GM18909 (cell line): ENCODE results near the gene TTC34.

Experiments used
- ATAC-seq: cut with Tn5 transposase; IDR thresholded peaks from one replicate; pipeline ENCODE4 v1.9.1; 2021; ENCODE audit warnings: mild to moderate bottlenecking; ENCODE audit not compliant: unreplicated experiment, poor library complexity

Gene TTC34

GRCh38 chr1:2595812-2596529, 205.5 kb downstream of the TTC34 start:
- no peak for ATAC-seq

GRCh38 chr1:2595261-2595811, 206.2 kb downstream of the TTC34 start:
- ATAC-seq: no peak

GRCh38 chr1:2594641-2595131, 206.8 kb downstream of the TTC34 start:
- no peak for ATAC-seq

GRCh38 chr1:2594001-2594640, 207.4 kb downstream of the TTC34 start:
- no peak for ATAC-seq

DNA sequence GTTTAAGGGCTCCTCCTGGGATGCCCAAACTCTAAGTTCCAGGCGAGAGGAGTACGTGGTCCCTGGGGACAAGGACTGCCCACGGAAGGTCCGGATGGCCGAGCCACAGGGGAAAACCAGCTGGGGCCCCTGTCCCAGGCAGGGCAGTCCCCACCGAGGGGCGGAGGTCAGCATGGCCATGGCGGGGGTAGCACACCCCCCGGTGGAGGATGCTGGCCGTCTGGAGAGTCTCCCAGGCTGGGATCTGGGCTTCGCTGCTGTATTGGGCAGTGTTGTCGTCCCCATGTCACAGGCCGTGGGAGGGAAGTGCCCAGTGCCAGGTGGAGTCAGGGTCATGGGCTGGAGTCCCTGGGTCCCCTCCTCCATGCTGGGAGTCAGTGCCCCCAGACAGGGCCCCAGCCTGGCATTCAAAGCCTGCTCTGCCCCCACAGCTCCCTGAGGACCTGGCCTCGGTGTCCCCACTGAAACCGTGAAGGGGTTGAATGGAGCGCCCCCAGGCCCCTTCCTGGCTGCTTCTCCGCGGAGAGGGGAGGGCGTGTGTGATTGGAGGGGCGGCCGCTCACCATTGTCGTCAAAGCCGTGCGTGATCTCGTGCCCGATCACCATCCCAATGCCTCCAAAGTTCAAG, 208.1 kb downstream of the TTC34 start:
- ATAC-seq: no peak

GRCh38 chr1:2592672-2593071, 208.8 kb downstream of the TTC34 start:
- ATAC-seq: no peak

GRCh38 chr1:2591581-2592261, 209.8 kb downstream of the TTC34 start:
- no peak for ATAC-seq

DNA sequence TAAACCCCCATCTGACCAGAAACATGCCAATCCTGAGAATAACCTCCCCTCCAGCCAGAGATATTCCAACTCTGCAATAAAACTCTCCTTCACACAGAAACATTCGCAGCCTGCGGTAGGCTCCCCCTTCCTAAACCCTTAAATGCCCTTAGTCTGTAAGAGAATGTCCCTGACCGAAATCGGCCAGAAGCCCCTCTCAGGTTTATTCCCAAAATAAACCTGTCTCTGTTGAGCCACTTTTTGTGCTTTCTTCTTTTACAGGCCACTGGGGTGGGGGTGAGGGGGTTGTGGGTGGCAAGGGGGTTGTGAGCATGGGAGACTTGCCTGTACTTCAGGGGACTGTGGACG, 210.3 kb downstream of the TTC34 start:
- ATAC-seq: no peak

DNA sequence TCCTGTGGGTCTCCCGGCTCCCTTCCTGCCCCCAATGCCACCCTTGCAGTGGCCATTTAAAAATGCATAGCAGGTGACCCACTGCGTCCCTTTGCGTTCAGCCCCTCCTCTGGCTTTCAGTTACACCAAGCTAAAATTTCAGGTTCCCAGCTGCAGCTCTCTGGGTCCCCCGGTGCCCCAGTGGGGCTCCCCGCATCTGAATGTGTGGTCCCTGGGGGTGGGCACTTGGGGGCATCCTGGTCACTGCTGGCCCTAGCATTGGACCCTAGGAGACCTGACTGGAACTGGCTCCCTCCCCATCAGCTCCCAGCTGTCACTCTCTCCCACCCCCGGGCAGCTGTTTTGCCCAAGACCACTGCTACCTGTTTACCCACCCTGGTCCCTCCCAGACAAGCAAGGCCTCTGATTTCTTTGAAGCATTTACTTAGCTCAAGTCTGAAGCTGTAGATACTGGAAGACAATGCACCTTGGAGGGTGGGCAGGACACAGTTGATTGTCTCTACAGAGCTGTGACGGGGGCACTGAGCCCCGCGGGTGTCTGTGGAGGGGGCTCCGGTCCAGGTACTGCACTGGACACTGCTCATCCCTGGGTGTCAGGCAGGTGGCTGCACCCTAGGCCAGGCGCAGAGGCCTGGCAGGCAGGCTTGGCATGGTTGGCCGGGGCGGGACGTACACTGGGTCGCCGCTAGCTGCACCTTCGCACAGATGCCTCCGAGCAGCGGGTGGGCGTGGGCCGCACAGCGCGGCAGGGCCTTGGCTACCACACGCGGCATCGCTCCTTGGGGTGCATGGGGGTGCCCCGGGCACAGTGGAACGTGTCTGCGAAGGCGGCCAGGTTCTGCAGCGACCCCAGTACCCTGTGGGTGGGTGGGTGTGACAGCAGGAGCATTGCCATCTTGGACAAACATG, 211.0 kb downstream of the TTC34 start:
- no peak for ATAC-seq

DNA sequence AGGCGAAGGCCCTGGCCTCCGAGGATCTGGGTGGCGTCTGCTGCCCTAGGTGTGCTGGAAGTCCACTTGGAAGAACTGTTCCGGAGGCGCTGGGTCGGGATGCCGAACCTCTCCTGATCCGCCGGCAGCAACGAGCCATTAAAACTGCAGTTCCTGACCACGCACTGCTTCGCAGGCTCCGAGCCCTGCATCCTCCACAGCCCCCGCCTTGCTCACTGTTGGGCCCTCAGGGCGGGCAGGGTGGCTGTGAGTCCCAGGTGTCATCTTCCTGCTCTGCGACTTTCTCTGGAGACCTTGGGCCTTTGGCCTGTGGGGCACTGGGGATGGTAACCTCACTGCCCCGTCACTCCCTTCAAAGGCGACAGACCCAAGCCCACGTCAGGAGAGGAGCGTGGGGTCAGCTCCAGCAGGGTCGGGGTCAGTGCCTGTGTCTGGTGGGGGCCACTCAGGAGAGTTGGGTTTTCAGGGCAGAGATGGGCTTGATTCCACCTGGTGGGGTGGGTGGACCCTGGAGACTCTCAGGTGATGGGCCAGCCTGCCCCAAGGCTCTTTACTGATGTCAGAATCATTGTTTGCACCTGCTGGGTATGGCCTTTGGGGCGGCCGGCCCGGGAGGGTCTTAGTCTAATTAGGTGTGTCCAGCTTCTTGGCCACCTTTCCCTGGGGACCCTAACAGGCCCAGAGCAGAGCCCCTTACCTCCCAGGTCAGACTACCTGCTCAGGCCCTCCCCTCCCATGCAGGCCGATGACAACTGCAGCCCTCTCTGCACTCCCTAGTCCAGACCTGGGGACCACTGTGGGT, 211.9 kb downstream of the TTC34 start:
- no peak for ATAC-seq

DNA sequence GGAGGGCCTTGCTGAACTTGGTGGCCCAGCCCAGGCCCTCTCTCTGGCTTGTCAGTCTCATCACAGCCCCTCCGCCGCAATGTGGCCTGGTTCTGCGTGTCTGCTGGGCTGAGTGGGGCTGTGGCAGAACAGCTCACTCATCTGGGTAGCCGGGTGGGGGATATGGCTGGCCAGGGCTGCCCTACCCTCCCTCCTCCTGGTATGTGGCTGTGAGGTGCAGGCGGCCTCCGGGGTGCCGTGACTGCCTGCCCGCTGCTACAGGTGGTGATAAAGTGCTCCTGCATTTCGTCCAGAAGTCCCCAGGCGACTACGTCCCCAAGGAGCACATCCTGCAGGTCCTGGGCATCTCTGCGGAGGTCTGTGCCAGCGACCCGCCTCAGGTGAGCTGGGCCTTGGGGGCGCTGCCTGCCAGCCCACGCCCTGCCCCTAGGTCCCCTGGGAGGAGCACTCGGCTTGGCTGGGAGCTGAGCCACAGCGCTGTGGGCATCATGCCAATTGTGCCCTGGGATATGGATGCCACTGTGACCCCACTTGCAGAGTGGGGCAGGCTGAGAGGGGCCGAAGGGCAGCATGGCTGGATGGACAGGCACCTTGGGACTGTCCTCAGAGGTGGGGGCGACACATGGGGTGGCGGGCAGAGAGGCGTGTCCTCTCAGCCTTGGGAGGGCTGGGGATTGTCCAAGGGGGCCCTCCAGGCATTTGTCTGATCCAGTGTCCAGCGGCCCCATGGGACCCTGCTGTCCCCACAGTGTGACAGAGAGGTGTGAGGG, 212.6 kb downstream of the TTC34 start:
- ATAC-seq: no peak

GRCh38 chr1:2587860-2588571, 213.5 kb downstream of the TTC34 start:
- no peak for ATAC-seq

DNA sequence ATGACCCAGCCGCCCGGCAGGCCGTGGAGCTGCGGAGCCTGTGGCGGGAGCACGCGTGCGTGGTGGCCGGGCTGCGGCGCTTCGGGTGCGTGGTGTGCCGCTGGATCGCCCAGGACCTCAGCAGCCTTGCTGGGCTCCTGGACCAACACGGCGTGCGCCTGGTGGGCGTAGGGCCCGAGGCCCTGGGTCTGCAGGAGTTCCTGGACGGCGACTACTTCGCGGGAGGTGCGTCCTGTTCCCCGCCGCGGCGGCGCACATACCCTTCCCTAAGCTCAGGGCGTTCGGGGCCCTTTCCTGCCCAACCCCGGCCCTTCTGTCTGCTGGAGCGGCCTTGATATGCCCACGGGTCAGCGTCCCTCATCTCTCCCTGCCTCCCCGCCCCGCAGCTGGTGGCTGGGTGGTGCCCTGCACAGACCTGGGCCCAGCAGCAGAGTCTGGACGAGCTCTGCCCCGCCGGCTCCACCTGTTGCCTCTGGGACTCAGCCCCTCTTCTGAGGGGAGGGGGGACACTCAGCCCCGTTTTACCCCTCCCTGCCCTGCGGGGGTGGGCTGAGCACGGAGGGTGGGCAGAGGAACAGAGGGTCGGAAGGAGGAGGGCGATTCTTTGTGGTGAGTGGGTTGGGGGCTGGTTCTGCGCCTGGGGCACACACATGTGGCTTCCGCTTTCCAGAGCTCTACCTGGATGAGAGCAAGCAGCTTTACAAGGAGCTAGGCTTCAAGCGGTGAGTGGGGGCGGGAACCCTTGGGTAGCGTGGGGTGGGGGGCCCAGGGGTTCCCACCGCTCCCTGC, 214.2 kb downstream of the TTC34 start:
- ATAC-seq: peak; percentile 1

DNA sequence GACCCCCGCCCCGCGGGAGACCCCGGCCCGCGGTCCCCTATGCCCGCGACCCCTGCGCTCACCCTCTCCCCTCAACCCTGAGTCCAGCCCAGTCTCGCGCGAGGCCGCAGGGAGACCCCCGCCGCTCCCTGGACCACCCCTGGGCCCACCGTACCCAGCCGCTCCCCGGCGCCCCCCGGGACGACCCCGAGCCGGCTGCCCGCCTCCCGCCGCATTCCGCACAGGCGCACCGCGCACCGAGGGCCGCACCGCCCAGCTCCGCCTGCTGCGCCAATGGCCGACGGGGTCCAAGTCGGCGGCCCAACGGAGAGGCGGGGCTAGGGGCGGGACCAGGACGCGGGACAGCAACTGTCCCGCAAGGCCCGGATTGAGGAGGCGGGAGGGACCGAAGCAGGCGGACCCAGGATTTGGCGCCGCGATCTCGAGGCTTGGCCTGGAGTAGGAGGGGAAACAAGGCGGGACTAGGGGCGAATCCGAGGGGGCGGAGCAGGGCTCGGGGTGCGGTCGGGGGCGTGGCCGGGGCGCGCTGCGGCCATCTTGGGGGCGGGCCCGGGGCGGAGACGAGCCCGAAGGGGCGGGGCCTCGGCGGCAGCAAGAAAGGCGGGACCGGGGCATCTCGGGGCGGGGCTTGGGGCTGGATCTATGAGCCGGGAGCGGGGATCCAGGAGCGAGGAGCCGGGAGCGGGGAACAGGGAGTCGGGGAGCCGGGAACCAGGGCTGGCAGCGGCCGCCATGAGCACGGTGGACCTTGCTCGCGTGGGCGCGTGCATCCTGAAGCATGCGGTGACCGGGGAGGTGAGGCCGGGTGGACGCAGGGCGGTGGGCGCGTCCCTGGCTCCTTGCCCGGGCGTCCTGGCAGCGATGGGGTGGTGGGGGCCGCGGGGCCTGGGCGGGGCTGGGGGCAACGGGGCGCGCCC, 215.1 kb downstream of the TTC34 start, which contains the start of gene PRXL2B:
Gene PRXL2B (plus strand): TSS at position 624 of the 917 bp plus-strand sequence. CDS start 109 bp downstream, at position 733.
- ATAC-seq: peak; percentile 65
